Prostate gland (tissue), 2 donors: ENCODE measurements around the gene MYDGF.

Source experiments
- CTCF ChIP-seq, 4 experiments: fragments of 200-600 bp in 2 of 4; fragments of 450-650 bp in 2 of 4; sonication (generic) in 2 of 4; IDR thresholded peaks; 1 replicate in 3 of 4; 2 replicates in 1 of 4; pipeline ENCODE4 v1.5.1; 2016 to 2019; ENCODE audit warnings: antibody characterized with exemption in 4 of 4, mild to moderate bottlenecking in 2 of 4, moderate library complexity in 2 of 4
- POLR2AphosphoS5 ChIP-seq: sonication (generic); formaldehyde crosslinking; IDR thresholded peaks from one replicate; pipeline ENCODE4 v1.6.1; 2017; ENCODE audit warnings: antibody characterized with exemption

GRCh38 chr19:4636761-4637160 lies 33.4 kb downstream of the MYDGF start:
- TF ChIP-seq CTCF (IDR thresholded peaks at IDR 0.05) (no peak), POLR2AphosphoS5 (no peak)
